H1 (cell line): Measurements from ENCODE around the gene MYO15A. TPM values are rescaled to one million over a fixed set of nuclear protein-coding genes. Genes with fewer than 3 reads are reported as not detected.

ENCODE experiments used
- CTCF ChIA-PET: fragments of 300-600 bp; sonication (Branson Sonifier 250); formaldehyde crosslinking; loops from one replicate; lab custom pipeline; 2021; ENCODE audit not compliant: partially characterized antibody; lab: Charles Lee
- POLR2A ChIA-PET: fragments of 300-600 bp; sonication (Branson Sonifier 250); formaldehyde crosslinking; loops from one replicate; lab custom pipeline; 2021; ENCODE audit warnings: inconsistent platforms; ENCODE audit not compliant: partially characterized antibody; lab: Charles Lee
- DNase-seq, 2 experiments: peaks; one replicate each; pipeline versions ENCODE4 v3.0.0 to v3.0.0-alpha.2; 2010 to 2022; ENCODE audit warnings: low spot score in 2 of 2, low read depth in 1 of 2, mixed read lengths in 1 of 2
- FAIRE-seq: peaks from 2 replicates; lab custom pipeline; 2011; peaks lifted over from hg19 to GRCh38; lab: Jason Lieb, UNC
- H2AFZ ChIP-seq: 2 replicates; pipeline ENCODE4 v1.8.1; 2012; ENCODE audit warnings: low read length, inconsistent platforms
- H2AK5ac ChIP-seq: 2 replicates; pipeline ENCODE4 v1.6.1; 2013; ENCODE audit warnings: low read depth, low read length
- H2BK120ac ChIP-seq: replicated peaks from 2 replicates; pipeline ENCODE3; 2013; ENCODE audit warnings: low read depth, low read length, inconsistent platforms
- H2BK12ac ChIP-seq: 2 replicates; pipeline ENCODE4 v1.6.1; 2013; ENCODE audit warnings: low read depth, low read length
- H2BK15ac ChIP-seq: 2 replicates; pipeline ENCODE4 v1.6.1; 2013; ENCODE audit warnings: low read length
- H2BK20ac ChIP-seq: 2 replicates; pipeline ENCODE4 v1.6.1; 2013; ENCODE audit warnings: low read length
- H2BK5ac ChIP-seq: 2 replicates; pipeline ENCODE4 v1.6.1; 2013; ENCODE audit warnings: low read depth, low read length
- H3K14ac ChIP-seq: 2 replicates; pipeline ENCODE4 v1.6.1; 2013; ENCODE audit warnings: inconsistent platforms; ENCODE audit not compliant: insufficient read length
- H3K18ac ChIP-seq: 2 replicates; pipeline ENCODE4 v1.6.1; 2013; ENCODE audit warnings: low read length; ENCODE audit errors: extremely low read depth
- H3K23ac ChIP-seq: 2 replicates; pipeline ENCODE4 v1.6.1; 2013; ENCODE audit warnings: inconsistent platforms; ENCODE audit not compliant: insufficient read length
- H3K23me2 ChIP-seq: 2 replicates; pipeline ENCODE4 v1.6.1; 2013; ENCODE audit warnings: low read depth, low read length
- H3K27ac ChIP-seq: 2 replicates; pipeline ENCODE4 v1.6.1; 2011; ENCODE audit warnings: low read depth, low read length, inconsistent platforms
- H3K27me3 ChIP-seq, 4 experiments: replicated peaks in 1 of 4; 1 replicate in 1 of 4; 2 replicates in 3 of 4; pipeline versions ENCODE4 v1.6.1 to v1.8.1; 2011 to 2013; ENCODE audit warnings: low read length in 3 of 4, mild to moderate bottlenecking in 3 of 4, inconsistent platforms in 2 of 4, mixed read lengths in 2 of 4, moderate library complexity in 1 of 4; ENCODE audit not compliant: control insufficient read depth in 3 of 4, insufficient read depth in 3 of 4; ENCODE audit errors: extremely low read depth in 1 of 4
- H3K36me3 ChIP-seq, 4 experiments: 2 replicates each; pipeline versions ENCODE4 v1.6.1 to v1.8.1; 2011 to 2013; ENCODE audit warnings: mild to moderate bottlenecking in 4 of 4, low read length in 3 of 4, moderate library complexity in 2 of 4, control low read depth in 1 of 4, inconsistent platforms in 1 of 4; ENCODE audit not compliant: insufficient read depth in 4 of 4, control insufficient read depth in 2 of 4
- H3K4ac ChIP-seq: replicated peaks from 2 replicates; pipeline ENCODE3; 2013; ENCODE audit warnings: low read length, low read depth, mixed read lengths, inconsistent platforms; ENCODE audit not compliant: insufficient read length
- H3K4me1 ChIP-seq, 4 experiments: replicated peaks in 1 of 4; 1 replicate in 1 of 4; 2 replicates in 3 of 4; pipeline versions ENCODE4 v1.6.1 to v1.8.1; 2011 to 2013; ENCODE audit warnings: low read length in 3 of 4, inconsistent platforms in 2 of 4, mixed read lengths in 1 of 4; ENCODE audit not compliant: insufficient read depth in 4 of 4, control insufficient read depth in 3 of 4
- H3K4me2 ChIP-seq, 2 experiments: 2 replicates each; pipeline versions ENCODE4 v1.6.1 to v1.8.1; 2011 to 2013; ENCODE audit warnings: low read depth in 2 of 2, low read length in 2 of 2, control low read depth in 1 of 2, inconsistent platforms in 1 of 2, mild to moderate bottlenecking in 1 of 2; ENCODE audit not compliant: insufficient read depth in 1 of 2
- H3K4me3 ChIP-seq, 4 experiments: fragments of 200-600, 300-600 bp in 1 of 4; sonication (generic), shearing (Covaris generic), sonication (Bioruptor Twin) in 1 of 4; 2 replicates each; pipeline versions ENCODE4 v1.5.1 to v1.8.1; 2011 to 2016; ENCODE audit warnings: low read length in 4 of 4, low read depth in 3 of 4, control low read depth in 2 of 4, inconsistent platforms in 2 of 4, mild to moderate bottlenecking in 2 of 4, mixed read lengths in 1 of 4, moderate library complexity in 1 of 4; ENCODE audit not compliant: insufficient read depth in 2 of 4; ENCODE audit errors: extremely low read depth in 1 of 4
- H3K56ac ChIP-seq: replicated peaks from 2 replicates; pipeline ENCODE3; 2013; ENCODE audit warnings: low read depth, mild to moderate bottlenecking, mixed read lengths, low read length, inconsistent platforms; ENCODE audit not compliant: insufficient read length
- H3K79me1 ChIP-seq: 2 replicates; pipeline ENCODE4 v1.6.1; 2013; ENCODE audit warnings: low read depth, low read length, control low read depth
- H3K79me2 ChIP-seq, 2 experiments: 2 replicates each; pipeline versions ENCODE4 v1.6.1 to v1.8.1; 2012 to 2013; ENCODE audit warnings: low read length in 2 of 2, mild to moderate bottlenecking in 2 of 2, inconsistent platforms in 1 of 2; ENCODE audit not compliant: insufficient read depth in 2 of 2, control insufficient read depth in 1 of 2
- H3K9ac ChIP-seq, 4 experiments: replicated peaks in 1 of 4; 1 replicate in 1 of 4; 2 replicates in 3 of 4; pipeline versions ENCODE4 v1.6.1 to v1.8.1; 2011 to 2013; ENCODE audit warnings: low read depth in 3 of 4, low read length in 3 of 4, control low read depth in 2 of 4, mild to moderate bottlenecking in 2 of 4, moderate library complexity in 2 of 4, inconsistent platforms in 1 of 4; ENCODE audit errors: extremely low read depth in 1 of 4
- H3K9me3 ChIP-seq, 2 experiments: 2 replicates each; pipeline versions ENCODE4 v1.6.1 to v1.8.1; 2012 to 2013; ENCODE audit warnings: mild to moderate bottlenecking in 2 of 2, moderate library complexity in 2 of 2, control low read depth in 1 of 2, inconsistent platforms in 1 of 2, low read depth in 1 of 2, low read length in 1 of 2, mixed read lengths in 1 of 2; ENCODE audit not compliant: insufficient read depth in 2 of 2
- H4K20me1 ChIP-seq, 2 experiments: replicated peaks in 1 of 2; 2 replicates each; pipeline versions ENCODE3 to v1.8.1; 2011 to 2013; ENCODE audit warnings: inconsistent platforms in 2 of 2, low read length in 2 of 2, mild to moderate bottlenecking in 1 of 2; ENCODE audit not compliant: insufficient read depth in 2 of 2, control insufficient read depth in 1 of 2
- H4K5ac ChIP-seq: 2 replicates; pipeline ENCODE4 v1.6.1; 2013; ENCODE audit warnings: low read length, low read depth, mixed read lengths, inconsistent platforms; ENCODE audit not compliant: insufficient read length
- H4K8ac ChIP-seq: 2 replicates; pipeline ENCODE4 v1.8.0; 2013; ENCODE audit warnings: mild to moderate bottlenecking, moderate library complexity, low read length, inconsistent platforms; ENCODE audit not compliant: insufficient read depth; ENCODE audit errors: extremely low read depth
- H4K91ac ChIP-seq: replicated peaks from 2 replicates; pipeline ENCODE3; 2013; ENCODE audit warnings: low read length, mixed read lengths, inconsistent platforms; ENCODE audit not compliant: insufficient read length
- ATF3 ChIP-seq: IDR thresholded peaks from 2 replicates; pipeline ENCODE4 v1.6.1; 2011; ENCODE audit warnings: low read depth, mild to moderate bottlenecking, low read length; ENCODE audit not compliant: insufficient read depth
- BRCA1 ChIP-seq: IDR thresholded peaks from 2 replicates; pipeline ENCODE4 v1.6.1; 2012; ENCODE audit warnings: low read depth, low read length, improper control_type of control experiment
- CEBPB ChIP-seq: IDR thresholded peaks from 2 replicates; pipeline ENCODE4 v1.6.1; 2012; ENCODE audit warnings: low read depth, low read length
- CHD1 ChIP-seq: IDR thresholded peaks from 2 replicates; pipeline ENCODE4 v1.6.1; 2012; ENCODE audit warnings: low read depth, low read length, improper control_type of control experiment
- JUN ChIP-seq: IDR thresholded peaks from 2 replicates; pipeline ENCODE4 v1.6.1; 2011; ENCODE audit warnings: low read depth, mild to moderate bottlenecking, improper control_type of control experiment, low read length
- RXRA ChIP-seq: IDR thresholded peaks from 2 replicates; pipeline ENCODE4 v1.6.1; 2011; ENCODE audit warnings: low read depth, mild to moderate bottlenecking, low read length, moderate library complexity; ENCODE audit not compliant: insufficient read depth
- SIRT6 ChIP-seq: IDR thresholded peaks from one replicate; pipeline ENCODE4 v1.7.1; 2012; ENCODE audit warnings: low read length, inconsistent platforms
- SUZ12 ChIP-seq: fragments of 200-600 bp; sonication (generic); IDR thresholded peaks from 2 replicates; pipeline ENCODE4 v1.6.1; 2012; ENCODE audit warnings: mild to moderate bottlenecking, inconsistent platforms, low read length, moderate library complexity, mixed read lengths
- TAF1 ChIP-seq: IDR thresholded peaks from 2 replicates; pipeline ENCODE4 v1.6.1; 2011; ENCODE audit warnings: mild to moderate bottlenecking, low read depth, low read length
- WGBS, 2 experiments: shearing (Covaris generic) in 1 of 2; methylation state at CpG; one replicate each; pipeline versions ENCODE4 v1.1.6 to v1.1.7; 2013 to 2015; ENCODE audit warnings: low lambda C conversion rate in 2 of 2, mixed read lengths in 2 of 2, inconsistent platforms in 1 of 2, low coverage in 1 of 2, missing lambda C conversion rate in 1 of 2; ENCODE audit not compliant: insufficient replicate concordance in 2 of 2, insufficient coverage in 1 of 2, insufficient read length in 1 of 2; ENCODE audit errors: extremely low coverage in 1 of 2, missing lambda C conversion rate in 1 of 2; 5-methylcytosine and 5-hydroxymethylcytosine counted together
- long read RNA-seq, 2 experiments: library from RNA in 1 of 2; library from capped mRNA in 1 of 2; stranded (forward); transcript quantifications; one replicate each; pipeline ENCODE4 v2.0.0, GENCODE V29; 2021; ENCODE audit warnings: inconsistent platforms in 1 of 2
- polyA minus RNA-seq, 3 experiments: library from RNA; depleted of rRNA, polyadenylated mRNA; stranded (reverse); fragments of >200 nt; gene quantifications; 1 replicate in 2 of 3; 2 replicates in 1 of 3; pipeline ENCODE4 v1.2.3, GENCODE V29; 2011
- polyA plus RNA-seq, 7 experiments: library from polyadenylated mRNA; depleted of rRNA in 3 of 7; stranded (reverse) in 5 of 7; unstranded in 2 of 7; fragments of >200 nt in 5 of 7; fragments of 200-250 nt in 2 of 7; gene quantifications; 1 replicate in 5 of 7; 2 replicates in 1 of 7; 4 replicates in 1 of 7; pipeline versions ENCODE4 v1.2.1 to v1.2.3, GENCODE V29; 2011 to 2013; ENCODE audit warnings: missing spikeins in 2 of 7, mixed read lengths in 2 of 7
- total RNA-seq: library from RNA; stranded (reverse); fragmentation: NEBNext Ultra II Directional; extraction: Animal tissue kit (Norgen Biotek cat#: 25700); gene quantifications from 2 replicates; pipeline ENCODE4 v1.2.1, GENCODE V29; 2021

The MYO15A gene
- total RNA-seq (1.5 and 1.6 TPM in 2 replicates), polyA plus RNA-seq (2011; rRNA removed) (4.2 and 5.5 TPM in 2 replicates), polyA minus RNA-seq (2011; rRNA and poly(A)+ RNA removed) (1.7 and 3.2 TPM in 2 replicates)
- polyA plus RNA-seq (2011; cell fraction: cytosol; rRNA removed) = 5.4 TPM
- 22.4 TPM for polyA plus RNA-seq (2011; cell fraction: nucleus; rRNA removed)
- 2.0 to 4.0 TPM (median 3.2 TPM) in 4 replicates for polyA plus RNA-seq (2012, experiment 1 of 2)
- 1.1 TPM for polyA plus RNA-seq (2012, experiment 2 of 2)
- polyA plus RNA-seq (2013, experiment 1 of 2) = 1.2 TPM
- polyA plus RNA-seq (2013, experiment 2 of 2) = 0.94 TPM
- 1.7 TPM for polyA minus RNA-seq (2011; cell fraction: cytosol; rRNA and poly(A)+ RNA removed)
- polyA minus RNA-seq (2011; cell fraction: nucleus; rRNA and poly(A)+ RNA removed) = 7.4 TPM
- long read RNA-seq, experiment 1, partial matches to known transcripts = 0 of 1 reads
- long read RNA-seq, experiment 1, other reads (novel, unspliced or antisense) = 1 of 1 reads
- long read RNA-seq, experiment 2 = 0 reads

- 89% methylated on average over 17 of the region's 17 CpGs; no CpG with 5 or more reads in 1 of the 2 experiments for WGBS, 2 experiments
- DNase-seq = no peak
- Histone ChIP-seq H3K14ac (no peak within 1 kb of the TSS), H3K36me3 (peaks cover 0 to 12% (median 5%) of the 10 kb centered on the region in 4 experiments; a peak in 3 of 8 replicates), H4K5ac (no peak within 1 kb of the TSS), H3K4me3 (no peak within 1 kb of the TSS), H2BK12ac (no peak within 1 kb of the TSS), H2AFZ (no peak within 1 kb of the TSS), H2BK15ac (no peak within 1 kb of the TSS), H3K4me2 (no peak within 1 kb of the TSS), H4K8ac (peak within 1 kb of the TSS; percentile 40; the same call in 1 of the 2 replicates), H3K27me3 (no peaks in the 10 kb centered on the region), H3K23ac (no peak within 1 kb of the TSS), H2AK5ac (no peak within 1 kb of the TSS), H3K9ac (no peak within 1 kb of the TSS), H3K4me1 (peaks cover 0 to 7% (median 3%) of the 10 kb centered on the region in 4 experiments; a peak in 3 of 7 replicates), H2BK5ac (peak within 1 kb of the TSS; percentile 63; the same call in 1 of the 2 replicates), H3K9me3 (no peaks in the 10 kb centered on the region), H3K27ac (no peak within 1 kb of the TSS), H2BK20ac (no peak within 1 kb of the TSS), H4K20me1 (peaks cover 3 to 9% of the 10 kb centered on the region in 2 experiments), H2BK120ac (no peak within 1 kb of the TSS), H3K4ac (no peak within 1 kb of the TSS), H3K79me1 (no peaks in the 10 kb centered on the region), H3K18ac (no peak within 1 kb of the TSS), H3K79me2 (no peaks in the 10 kb centered on the region), H3K56ac (no peak within 1 kb of the TSS), H4K91ac (no peak within 1 kb of the TSS), H3K23me2 (no peaks in the 10 kb centered on the region)
- POLR2A ChIA-PET = interaction anchor here (1.0 to 5.4 kb wide), 9 partner anchors 7 to 35 kb away, joined by 3 to 34 read pairs (median 5); partner anchors contain the start of gene DRG2
- FAIRE-seq = no peak
- CTCF ChIA-PET = interaction anchor here (1.2 kb wide), 1 partner anchor 15 kb away, joined by 5 read pairs; no protein-coding TSS in a partner anchor
- TF ChIP-seq JUN = no peak
- TF ChIP-seq TAF1 = no peak
- TF ChIP-seq SIRT6 = no peak
- no peak for TF ChIP-seq ATF3
- TF ChIP-seq CEBPB = no peak
- no peak for TF ChIP-seq BRCA1
- no peak for TF ChIP-seq SUZ12
- TF ChIP-seq RXRA = no peak
- no peak for TF ChIP-seq CHD1
Observed at GRCh38 chr17:18108401-18109312, at the start of gene MYO15A. TSS of gene MYO15A (plus strand) at chr17:18108756. CDS start at chr17:18118801, 10,045 bp downstream.
